B cell (primary cell): ENCODE measurements around the gene SYT6.

Experiments used
- CTCF ChIP-seq: fragments of 200-600 bp; IDR thresholded peaks from one replicate; pipeline ENCODE4 v1.8.0; 2022; ENCODE audit warnings: antibody characterized with exemption, mild to moderate bottlenecking
- EZH2 ChIP-seq: IDR thresholded peaks from 2 replicates; pipeline ENCODE4 v1.6.1; 2012; ENCODE audit warnings: borderline replicate concordance, low read depth, mild to moderate bottlenecking, moderate library complexity, low read length; ENCODE audit not compliant: insufficient read depth, poor library complexity, severe bottlenecking

- TF ChIP-seq CTCF (no peak), EZH2 (no peak)
These were observed 76.5 kb downstream of the SYT6 start for GRCh38 chr1:114077188-114077587.
